Duodenal mucosa (tissue), 2 donors: Measurements from ENCODE around the gene RFX6.

ENCODE experiments used
- H3K27ac ChIP-seq: one replicate; pipeline ENCODE4 v1.7.0; 2013; ENCODE audit warnings: low read depth, low read length
- H3K27me3 ChIP-seq, 2 donors: one replicate each; pipeline ENCODE4 v1.7.0; 2013; ENCODE audit warnings: low read length in 2 of 2, control low read depth in 1 of 2; ENCODE audit not compliant: insufficient read depth in 2 of 2, control insufficient read depth in 1 of 2
- H3K36me3 ChIP-seq, 2 donors: one replicate each; pipeline ENCODE4 v1.7.0; 2013; ENCODE audit warnings: low read length in 2 of 2, control low read depth in 1 of 2; ENCODE audit not compliant: insufficient read depth in 2 of 2, control insufficient read depth in 1 of 2
- H3K4me1 ChIP-seq, 2 donors: one replicate each; pipeline ENCODE4 v1.7.0; 2013; ENCODE audit warnings: low read length in 2 of 2, control low read depth in 1 of 2; ENCODE audit not compliant: insufficient read depth in 2 of 2, control insufficient read depth in 1 of 2
- H3K4me3 ChIP-seq, 2 donors: one replicate each; pipeline ENCODE4 v1.7.0; 2013; ENCODE audit warnings: low read length in 2 of 2, low read depth in 1 of 2
- H3K9ac ChIP-seq, 2 donors: one replicate each; pipeline ENCODE4 v1.7.0; 2013; ENCODE audit warnings: low read length in 2 of 2, low read depth in 1 of 2
- H3K9me3 ChIP-seq, 2 donors: one replicate each; pipeline ENCODE4 v1.7.0; 2013; ENCODE audit warnings: low read length in 2 of 2, control low read depth in 1 of 2; ENCODE audit not compliant: control insufficient read depth in 1 of 2

RFX6 gene

DNA sequence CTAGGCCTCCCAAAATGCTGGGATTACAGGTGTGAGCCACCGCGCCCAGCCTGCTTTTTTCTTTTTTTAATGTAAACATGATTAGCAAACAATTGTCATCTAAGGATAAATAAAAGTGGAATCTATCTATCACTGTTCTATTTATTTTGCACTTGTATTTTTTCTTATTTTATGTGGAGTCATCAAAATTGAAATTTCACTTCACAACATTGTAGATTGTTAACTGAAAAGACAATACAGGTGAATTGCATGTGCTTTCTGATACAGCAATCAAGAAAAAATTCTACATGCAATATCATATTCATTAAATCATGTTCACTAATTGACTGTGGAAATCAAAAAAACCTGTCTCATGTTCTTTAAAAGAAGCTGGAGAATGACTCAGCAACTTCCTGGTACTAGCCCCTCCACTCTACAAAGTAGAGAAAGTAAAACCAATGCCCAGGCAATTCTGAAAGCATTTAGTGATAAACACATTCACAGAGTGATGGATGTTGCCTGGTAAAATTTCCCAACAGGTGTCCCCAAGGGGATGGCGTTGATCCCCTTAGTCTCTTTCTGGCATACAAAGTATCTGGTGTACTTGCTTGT lies 10.7 kb upstream of the RFX6 start:
- no peak overlapping the region for H3K9ac ChIP-seq
- H3K4me3 ChIP-seq = no peak overlapping the region
- H3K27me3 ChIP-seq = no peaks in the 10 kb centered on the region
- no peaks in the 10 kb centered on the region for H3K4me1 ChIP-seq
- H3K27ac ChIP-seq = no peak overlapping the region
- no peaks in the 10 kb centered on the region for H3K9me3 ChIP-seq
- H3K36me3 ChIP-seq = no peaks in the 10 kb centered on the region

DNA sequence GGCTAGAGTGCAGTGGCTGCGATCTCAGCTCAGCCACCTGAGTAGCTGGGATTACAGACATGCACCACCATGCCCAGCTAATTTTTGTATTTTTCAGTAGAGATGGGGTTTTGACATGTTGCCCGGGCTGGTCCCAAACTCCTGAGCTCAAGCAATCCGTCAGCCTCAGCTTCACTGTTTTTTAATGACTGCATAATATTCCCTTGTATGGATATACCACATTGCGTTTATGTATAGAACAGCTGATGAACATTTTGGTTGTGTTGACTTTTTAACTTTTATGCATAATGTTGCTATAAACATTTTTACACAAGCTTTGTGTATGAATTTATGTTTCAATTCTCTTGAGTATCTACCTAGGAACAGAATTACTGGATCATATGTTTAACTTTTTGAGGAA lies 4.3 kb upstream of the RFX6 start:
- Histone ChIP-seq H3K9me3 (no peaks in the 10 kb centered on the region), H3K36me3 (no peaks in the 10 kb centered on the region), H3K27ac (no peak overlapping the region), H3K4me1 (no peaks in the 10 kb centered on the region), H3K4me3 (no peak overlapping the region), H3K27me3 (peaks cover 21 to 32% of the 10 kb centered on the region in 2 donors), H3K9ac (no peak overlapping the region)

GRCh38 chr6:116876107-116876506 lies 935 bp upstream of the RFX6 start:
- Histone ChIP-seq H3K27ac (no peak overlapping the region), H3K27me3 (peaks cover 24 to 37% of the 10 kb centered on the region in 2 donors), H3K9ac (peak overlapping the region in 1 of 2 donors; percentile 6), H3K9me3 (no peaks in the 10 kb centered on the region), H3K4me3 (no peak overlapping the region), H3K36me3 (no peaks in the 10 kb centered on the region), H3K4me1 (no peaks in the 10 kb centered on the region)

DNA sequence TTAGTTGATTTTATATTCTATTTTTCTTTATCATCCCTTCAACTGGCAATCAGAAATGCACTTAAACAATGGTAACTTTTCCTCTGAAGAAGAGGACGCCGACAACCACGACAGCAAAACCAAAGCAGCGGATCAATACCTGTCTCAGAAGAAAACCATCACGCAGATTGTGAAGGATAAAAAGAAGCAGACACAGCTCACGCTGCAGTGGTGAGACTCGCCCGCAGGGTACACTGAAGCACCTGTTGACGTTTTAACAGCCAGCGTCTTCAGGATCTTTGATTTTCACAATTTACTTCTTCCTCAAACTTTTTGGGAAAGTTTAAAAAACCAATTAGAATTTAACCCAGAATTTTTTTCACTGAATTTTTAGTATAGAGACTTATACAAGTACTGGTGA lies 701 bp downstream of the RFX6 start:
- Histone ChIP-seq H3K27me3 (peaks cover 24 to 37% of the 10 kb centered on the region in 2 donors), H3K9me3 (no peaks in the 10 kb centered on the region), H3K36me3 (no peaks in the 10 kb centered on the region), H3K4me3 (peak overlapping the region in 1 of 2 donors; percentile 22), H3K9ac (no peak overlapping the region), H3K4me1 (no peaks in the 10 kb centered on the region), H3K27ac (no peak overlapping the region)

GRCh38 chr6:116881236-116881635 lies 4.2 kb downstream of the RFX6 start:
- H3K27me3 ChIP-seq = peaks cover 16 to 19% of the 10 kb centered on the region in 2 donors
- H3K27ac ChIP-seq = no peak overlapping the region
- H3K4me3 ChIP-seq = no peak overlapping the region
- no peaks in the 10 kb centered on the region for H3K4me1 ChIP-seq
- H3K36me3 ChIP-seq = no peaks in the 10 kb centered on the region
- H3K9me3 ChIP-seq = no peaks in the 10 kb centered on the region
- no peak overlapping the region for H3K9ac ChIP-seq

DNA sequence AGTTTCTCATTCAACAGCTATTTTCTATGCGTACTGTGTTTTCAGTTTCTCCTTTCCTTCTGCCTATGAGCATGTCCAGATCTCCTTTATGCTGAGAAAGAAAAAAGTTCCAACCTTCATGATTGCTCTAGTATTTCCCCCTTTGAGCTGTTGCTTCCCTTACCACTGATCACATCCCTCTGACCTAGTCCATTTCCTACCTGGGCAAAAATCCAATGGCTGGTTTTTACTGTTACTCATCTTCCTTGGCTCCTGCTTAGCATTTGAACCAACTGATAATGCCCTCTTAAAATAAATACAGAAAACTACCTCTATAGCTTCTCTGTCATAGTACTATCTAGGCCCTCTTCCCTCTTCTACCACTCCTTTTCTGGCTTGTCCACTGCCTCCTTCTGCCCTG lies 6.0 kb downstream of the RFX6 start:
- no peak overlapping the region for H3K27ac ChIP-seq
- no peak overlapping the region for H3K4me3 ChIP-seq
- no peak overlapping the region for H3K9ac ChIP-seq
- H3K36me3 ChIP-seq = no peaks in the 10 kb centered on the region
- no peaks in the 10 kb centered on the region for H3K9me3 ChIP-seq
- peaks cover 2 to 3% of the 10 kb centered on the region in 2 donors for H3K27me3 ChIP-seq
- H3K4me1 ChIP-seq = no peaks in the 10 kb centered on the region

GRCh38 chr6:116884530-116884929 lies 7.5 kb downstream of the RFX6 start:
- Histone ChIP-seq H3K27ac (no peak overlapping the region), H3K9me3 (no peaks in the 10 kb centered on the region), H3K9ac (no peak overlapping the region), H3K36me3 (no peaks in the 10 kb centered on the region), H3K4me3 (no peak overlapping the region), H3K27me3 (no peaks in the 10 kb centered on the region), H3K4me1 (no peaks in the 10 kb centered on the region)

GRCh38 chr6:116887168-116887567 lies 10.1 kb downstream of the RFX6 start:
- Histone ChIP-seq H3K9me3 (no peaks in the 10 kb centered on the region), H3K27ac (no peak overlapping the region), H3K36me3 (no peaks in the 10 kb centered on the region), H3K4me3 (no peak overlapping the region), H3K27me3 (no peaks in the 10 kb centered on the region), H3K4me1 (no peaks in the 10 kb centered on the region), H3K9ac (no peak overlapping the region)

DNA sequence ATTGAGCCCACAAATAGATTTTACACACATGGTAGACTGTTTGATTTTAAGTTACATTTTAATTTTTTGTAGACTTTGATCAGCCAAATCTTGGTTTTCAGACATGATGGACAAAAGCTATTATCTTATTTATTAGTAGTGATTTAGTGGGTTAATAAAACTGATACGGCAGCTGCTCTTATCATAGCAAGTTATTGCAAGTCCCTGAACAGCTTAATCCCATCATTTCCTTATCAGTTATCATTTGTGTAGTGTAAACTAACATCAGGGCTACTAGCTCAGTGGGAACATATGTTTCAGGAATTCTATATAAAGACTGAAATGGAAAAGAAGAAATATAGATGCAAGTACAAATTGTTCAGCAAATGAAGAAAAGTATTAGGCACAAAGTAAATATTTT lies 10.9 kb downstream of the RFX6 start:
- Histone ChIP-seq H3K9ac (no peak overlapping the region), H3K4me1 (no peaks in the 10 kb centered on the region), H3K4me3 (no peak overlapping the region), H3K9me3 (no peaks in the 10 kb centered on the region), H3K36me3 (no peaks in the 10 kb centered on the region), H3K27ac (no peak overlapping the region), H3K27me3 (no peaks in the 10 kb centered on the region)

DNA sequence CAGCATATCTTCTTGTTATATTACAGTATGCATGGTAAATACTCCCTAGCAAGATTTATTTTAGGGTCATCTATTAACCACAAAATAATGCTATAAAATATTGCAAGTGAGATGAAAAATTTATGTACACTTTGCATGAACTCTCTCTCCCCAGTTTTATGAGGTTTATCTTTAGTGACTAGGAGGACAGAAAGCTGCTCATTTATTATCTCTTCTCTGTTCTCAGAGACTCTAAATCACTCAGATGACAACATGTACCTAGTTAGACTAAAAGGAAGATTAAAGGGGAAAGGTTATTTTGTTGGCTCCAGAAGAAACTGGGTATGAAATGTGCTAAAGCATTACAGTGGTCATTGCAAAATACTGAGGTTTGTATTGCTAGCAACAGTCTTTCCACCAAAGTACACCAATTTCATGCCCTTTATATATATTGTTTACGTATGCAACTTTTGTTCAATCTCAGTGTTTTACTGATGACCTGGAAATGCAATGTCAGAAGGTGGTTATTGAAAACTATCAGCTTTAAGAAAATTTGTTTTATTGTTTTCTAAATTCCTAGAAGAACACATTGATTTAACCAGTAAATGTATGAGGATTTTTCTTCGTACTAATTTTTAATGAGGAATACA lies 11.8 kb downstream of the RFX6 start:
- no peaks in the 10 kb centered on the region for H3K36me3 ChIP-seq
- no peak overlapping the region for H3K27ac ChIP-seq
- H3K9me3 ChIP-seq = no peaks in the 10 kb centered on the region
- no peak overlapping the region for H3K9ac ChIP-seq
- no peaks in the 10 kb centered on the region for H3K4me1 ChIP-seq
- no peak overlapping the region for H3K4me3 ChIP-seq
- no peaks in the 10 kb centered on the region for H3K27me3 ChIP-seq
